Thyroid gland (tissue), 4 donors: ENCODE results near the gene CHCHD5.

Experiments used
- CTCF ChIP-seq, 6 experiments: fragments of 200-600 bp in 3 of 6; fragments of 450-650 bp in 3 of 6; sonication (generic) in 3 of 6; IDR thresholded peaks; one replicate each; pipeline ENCODE4 v1.5.1; 2016 to 2019; ENCODE audit warnings: antibody characterized with exemption in 6 of 6, mild to moderate bottlenecking in 2 of 6, inconsistent platforms in 1 of 6, moderate library complexity in 1 of 6
- POLR2A ChIP-seq, 2 donors: fragments of 450-650 bp; IDR thresholded peaks; one replicate each; pipeline ENCODE4 v1.6.1; 2017; ENCODE audit warnings: antibody characterized with exemption in 2 of 2, mild to moderate bottlenecking in 2 of 2, moderate library complexity in 1 of 2

- TF ChIP-seq CTCF (IDR thresholded peaks at IDR 0.05) (no peak), POLR2A (IDR thresholded peaks at IDR 0.05) (no peak)
Observed at GRCh38 chr2:112625474-112626114, 41.2 kb downstream of the CHCHD5 start.
